H1 (cell line): Measurements from ENCODE around the gene RGS2. TPM values are rescaled to one million over a fixed set of nuclear protein-coding genes. Genes with fewer than 3 reads are reported as not detected.

Experiments used
- CTCF ChIA-PET: fragments of 300-600 bp; sonication (Branson Sonifier 250); formaldehyde crosslinking; loops from one replicate; lab custom pipeline; 2021; ENCODE audit not compliant: partially characterized antibody; lab: Charles Lee
- POLR2A ChIA-PET: fragments of 300-600 bp; sonication (Branson Sonifier 250); formaldehyde crosslinking; loops from one replicate; lab custom pipeline; 2021; ENCODE audit warnings: inconsistent platforms; ENCODE audit not compliant: partially characterized antibody; lab: Charles Lee
- DNase-seq, 2 experiments: peaks; one replicate each; pipeline versions ENCODE4 v3.0.0 to v3.0.0-alpha.2; 2010 to 2022; ENCODE audit warnings: low spot score in 2 of 2, low read depth in 1 of 2, mixed read lengths in 1 of 2
- FAIRE-seq: peaks from 2 replicates; lab custom pipeline; 2011; peaks lifted over from hg19 to GRCh38; lab: Jason Lieb, UNC
- H2AFZ ChIP-seq: 2 replicates; pipeline ENCODE4 v1.8.1; 2012; ENCODE audit warnings: low read length, inconsistent platforms
- H2AK5ac ChIP-seq: 2 replicates; pipeline ENCODE4 v1.6.1; 2013; ENCODE audit warnings: low read depth, low read length
- H2BK120ac ChIP-seq: replicated peaks from 2 replicates; pipeline ENCODE3; 2013; ENCODE audit warnings: low read depth, low read length, inconsistent platforms
- H2BK12ac ChIP-seq: 2 replicates; pipeline ENCODE4 v1.6.1; 2013; ENCODE audit warnings: low read depth, low read length
- H2BK15ac ChIP-seq: 2 replicates; pipeline ENCODE4 v1.6.1; 2013; ENCODE audit warnings: low read length
- H2BK20ac ChIP-seq: 2 replicates; pipeline ENCODE4 v1.6.1; 2013; ENCODE audit warnings: low read length
- H2BK5ac ChIP-seq: 2 replicates; pipeline ENCODE4 v1.6.1; 2013; ENCODE audit warnings: low read depth, low read length
- H3K14ac ChIP-seq: 2 replicates; pipeline ENCODE4 v1.6.1; 2013; ENCODE audit warnings: inconsistent platforms; ENCODE audit not compliant: insufficient read length
- H3K18ac ChIP-seq: 2 replicates; pipeline ENCODE4 v1.6.1; 2013; ENCODE audit warnings: low read length; ENCODE audit errors: extremely low read depth
- H3K23ac ChIP-seq: 2 replicates; pipeline ENCODE4 v1.6.1; 2013; ENCODE audit warnings: inconsistent platforms; ENCODE audit not compliant: insufficient read length
- H3K23me2 ChIP-seq: 2 replicates; pipeline ENCODE4 v1.6.1; 2013; ENCODE audit warnings: low read depth, low read length
- H3K27ac ChIP-seq: 2 replicates; pipeline ENCODE4 v1.6.1; 2011; ENCODE audit warnings: low read depth, low read length, inconsistent platforms
- H3K27me3 ChIP-seq, 4 experiments: replicated peaks in 1 of 4; 1 replicate in 1 of 4; 2 replicates in 3 of 4; pipeline versions ENCODE4 v1.6.1 to v1.8.1; 2011 to 2013; ENCODE audit warnings: low read length in 3 of 4, mild to moderate bottlenecking in 3 of 4, inconsistent platforms in 2 of 4, mixed read lengths in 2 of 4, moderate library complexity in 1 of 4; ENCODE audit not compliant: control insufficient read depth in 3 of 4, insufficient read depth in 3 of 4; ENCODE audit errors: extremely low read depth in 1 of 4
- H3K36me3 ChIP-seq, 4 experiments: 2 replicates each; pipeline versions ENCODE4 v1.6.1 to v1.8.1; 2011 to 2013; ENCODE audit warnings: mild to moderate bottlenecking in 4 of 4, low read length in 3 of 4, moderate library complexity in 2 of 4, control low read depth in 1 of 4, inconsistent platforms in 1 of 4; ENCODE audit not compliant: insufficient read depth in 4 of 4, control insufficient read depth in 2 of 4
- H3K4ac ChIP-seq: replicated peaks from 2 replicates; pipeline ENCODE3; 2013; ENCODE audit warnings: low read length, low read depth, mixed read lengths, inconsistent platforms; ENCODE audit not compliant: insufficient read length
- H3K4me1 ChIP-seq, 4 experiments: replicated peaks in 1 of 4; 1 replicate in 1 of 4; 2 replicates in 3 of 4; pipeline versions ENCODE4 v1.6.1 to v1.8.1; 2011 to 2013; ENCODE audit warnings: low read length in 3 of 4, inconsistent platforms in 2 of 4, mixed read lengths in 1 of 4; ENCODE audit not compliant: insufficient read depth in 4 of 4, control insufficient read depth in 3 of 4
- H3K4me2 ChIP-seq, 2 experiments: 2 replicates each; pipeline versions ENCODE4 v1.6.1 to v1.8.1; 2011 to 2013; ENCODE audit warnings: low read depth in 2 of 2, low read length in 2 of 2, control low read depth in 1 of 2, inconsistent platforms in 1 of 2, mild to moderate bottlenecking in 1 of 2; ENCODE audit not compliant: insufficient read depth in 1 of 2
- H3K4me3 ChIP-seq, 4 experiments: fragments of 200-600, 300-600 bp in 1 of 4; sonication (generic), shearing (Covaris generic), sonication (Bioruptor Twin) in 1 of 4; 2 replicates each; pipeline versions ENCODE4 v1.5.1 to v1.8.1; 2011 to 2016; ENCODE audit warnings: low read length in 4 of 4, low read depth in 3 of 4, control low read depth in 2 of 4, inconsistent platforms in 2 of 4, mild to moderate bottlenecking in 2 of 4, mixed read lengths in 1 of 4, moderate library complexity in 1 of 4; ENCODE audit not compliant: insufficient read depth in 2 of 4; ENCODE audit errors: extremely low read depth in 1 of 4
- H3K56ac ChIP-seq: replicated peaks from 2 replicates; pipeline ENCODE3; 2013; ENCODE audit warnings: low read depth, mild to moderate bottlenecking, mixed read lengths, low read length, inconsistent platforms; ENCODE audit not compliant: insufficient read length
- H3K79me1 ChIP-seq: 2 replicates; pipeline ENCODE4 v1.6.1; 2013; ENCODE audit warnings: low read depth, low read length, control low read depth
- H3K79me2 ChIP-seq, 2 experiments: 2 replicates each; pipeline versions ENCODE4 v1.6.1 to v1.8.1; 2012 to 2013; ENCODE audit warnings: low read length in 2 of 2, mild to moderate bottlenecking in 2 of 2, inconsistent platforms in 1 of 2; ENCODE audit not compliant: insufficient read depth in 2 of 2, control insufficient read depth in 1 of 2
- H3K9ac ChIP-seq, 4 experiments: replicated peaks in 1 of 4; 1 replicate in 1 of 4; 2 replicates in 3 of 4; pipeline versions ENCODE4 v1.6.1 to v1.8.1; 2011 to 2013; ENCODE audit warnings: low read depth in 3 of 4, low read length in 3 of 4, control low read depth in 2 of 4, mild to moderate bottlenecking in 2 of 4, moderate library complexity in 2 of 4, inconsistent platforms in 1 of 4; ENCODE audit errors: extremely low read depth in 1 of 4
- H3K9me3 ChIP-seq, 2 experiments: 2 replicates each; pipeline versions ENCODE4 v1.6.1 to v1.8.1; 2012 to 2013; ENCODE audit warnings: mild to moderate bottlenecking in 2 of 2, moderate library complexity in 2 of 2, control low read depth in 1 of 2, inconsistent platforms in 1 of 2, low read depth in 1 of 2, low read length in 1 of 2, mixed read lengths in 1 of 2; ENCODE audit not compliant: insufficient read depth in 2 of 2
- H4K20me1 ChIP-seq, 2 experiments: replicated peaks in 1 of 2; 2 replicates each; pipeline versions ENCODE3 to v1.8.1; 2011 to 2013; ENCODE audit warnings: inconsistent platforms in 2 of 2, low read length in 2 of 2, mild to moderate bottlenecking in 1 of 2; ENCODE audit not compliant: insufficient read depth in 2 of 2, control insufficient read depth in 1 of 2
- H4K5ac ChIP-seq: 2 replicates; pipeline ENCODE4 v1.6.1; 2013; ENCODE audit warnings: low read length, low read depth, mixed read lengths, inconsistent platforms; ENCODE audit not compliant: insufficient read length
- H4K8ac ChIP-seq: 2 replicates; pipeline ENCODE4 v1.8.0; 2013; ENCODE audit warnings: mild to moderate bottlenecking, moderate library complexity, low read length, inconsistent platforms; ENCODE audit not compliant: insufficient read depth; ENCODE audit errors: extremely low read depth
- H4K91ac ChIP-seq: replicated peaks from 2 replicates; pipeline ENCODE3; 2013; ENCODE audit warnings: low read length, mixed read lengths, inconsistent platforms; ENCODE audit not compliant: insufficient read length
- CEBPB ChIP-seq: IDR thresholded peaks from 2 replicates; pipeline ENCODE4 v1.6.1; 2012; ENCODE audit warnings: low read depth, low read length
- GABPA ChIP-seq: IDR thresholded peaks from 2 replicates; pipeline ENCODE4 v1.6.1; 2011; ENCODE audit warnings: mild to moderate bottlenecking, low read length, moderate library complexity, borderline replicate concordance; ENCODE audit not compliant: insufficient read depth
- HDAC6 ChIP-seq: IDR thresholded peaks from one replicate; pipeline ENCODE4 v1.7.1; 2012; ENCODE audit warnings: low read depth, mild to moderate bottlenecking, inconsistent platforms, low read length, moderate library complexity
- KDM4A ChIP-seq: IDR thresholded peaks from one replicate; pipeline ENCODE4 v1.7.1; 2012; ENCODE audit warnings: low read depth, mild to moderate bottlenecking, moderate library complexity, low read length, inconsistent platforms; ENCODE audit not compliant: severe bottlenecking
- NANOG ChIP-seq: IDR thresholded peaks from 2 replicates; pipeline ENCODE4 v1.6.1; 2011; ENCODE audit warnings: low read length, low read depth, mild to moderate bottlenecking, inconsistent platforms; ENCODE audit not compliant: insufficient read depth, poor library complexity, severe bottlenecking
- POU5F1 ChIP-seq: IDR thresholded peaks from 2 replicates; pipeline ENCODE4 v1.6.1; 2011; ENCODE audit warnings: low read depth, mild to moderate bottlenecking, low read length, moderate library complexity
- RNF2 ChIP-seq: fragments of 200-900, 300-1000 bp; sonication (generic); IDR thresholded peaks from 2 replicates; pipeline ENCODE4 v1.7.1; 2016; ENCODE audit warnings: borderline replicate concordance, low read depth, mild to moderate bottlenecking, antibody characterized with exemption, low read length; ENCODE audit not compliant: poor library complexity, severe bottlenecking; ENCODE audit errors: missing control alignments
- SIN3A ChIP-seq, 2 experiments: IDR thresholded peaks in 1 of 2; conservative IDR thresholded peaks in 1 of 2; 2 replicates each; pipeline ENCODE4 v1.6.1; 2011 to 2012; ENCODE audit warnings: low read length in 2 of 2, improper control_type of control experiment in 1 of 2, low read depth in 1 of 2, mild to moderate bottlenecking in 1 of 2
- SIX5 ChIP-seq: IDR thresholded peaks from 2 replicates; pipeline ENCODE4 v1.6.1; 2011; ENCODE audit warnings: mild to moderate bottlenecking, low read depth, low read length
- SP2 ChIP-seq: IDR thresholded peaks from 2 replicates; pipeline ENCODE4 v1.6.1; 2012; ENCODE audit warnings: mild to moderate bottlenecking, low read length, inconsistent platforms
- TBP ChIP-seq: IDR thresholded peaks from 2 replicates; pipeline ENCODE4 v1.6.1; 2011; ENCODE audit warnings: low read depth, low read length, improper control_type of control experiment
- TEAD4 ChIP-seq: IDR thresholded peaks from 2 replicates; pipeline ENCODE4 v1.6.1; 2012; ENCODE audit warnings: low read depth, low read length, inconsistent platforms, mixed read lengths
- WGBS, 2 experiments: shearing (Covaris generic) in 1 of 2; methylation state at CpG; one replicate each; pipeline versions ENCODE4 v1.1.6 to v1.1.7; 2013 to 2015; ENCODE audit warnings: low lambda C conversion rate in 2 of 2, mixed read lengths in 2 of 2, inconsistent platforms in 1 of 2, low coverage in 1 of 2, missing lambda C conversion rate in 1 of 2; ENCODE audit not compliant: insufficient replicate concordance in 2 of 2, insufficient coverage in 1 of 2, insufficient read length in 1 of 2; ENCODE audit errors: extremely low coverage in 1 of 2, missing lambda C conversion rate in 1 of 2; 5-methylcytosine and 5-hydroxymethylcytosine counted together
- polyA plus RNA-seq, 7 experiments: library from polyadenylated mRNA; depleted of rRNA in 3 of 7; stranded (reverse) in 5 of 7; unstranded in 2 of 7; fragments of >200 nt in 5 of 7; fragments of 200-250 nt in 2 of 7; gene quantifications; 1 replicate in 5 of 7; 2 replicates in 1 of 7; 4 replicates in 1 of 7; pipeline versions ENCODE4 v1.2.1 to v1.2.3, GENCODE V29; 2011 to 2013; ENCODE audit warnings: missing spikeins in 2 of 7, mixed read lengths in 2 of 7
- total RNA-seq: library from RNA; stranded (reverse); fragmentation: NEBNext Ultra II Directional; extraction: Animal tissue kit (Norgen Biotek cat#: 25700); gene quantifications from 2 replicates; pipeline ENCODE4 v1.2.1, GENCODE V29; 2021
- TF ChIP-seq, protein P1 (sequence below): IDR thresholded peaks from 2 replicates; pipeline ENCODE4 v1.6.1; 2012; ENCODE audit warnings: inconsistent platforms

The RGS2 gene
- total and polyA plus RNA-seq, 2 of the 8 experiments (the other 6 are each of a cell fraction or from before 2014, with no cell fraction given): 9.1 to 17.0 TPM

DNA sequence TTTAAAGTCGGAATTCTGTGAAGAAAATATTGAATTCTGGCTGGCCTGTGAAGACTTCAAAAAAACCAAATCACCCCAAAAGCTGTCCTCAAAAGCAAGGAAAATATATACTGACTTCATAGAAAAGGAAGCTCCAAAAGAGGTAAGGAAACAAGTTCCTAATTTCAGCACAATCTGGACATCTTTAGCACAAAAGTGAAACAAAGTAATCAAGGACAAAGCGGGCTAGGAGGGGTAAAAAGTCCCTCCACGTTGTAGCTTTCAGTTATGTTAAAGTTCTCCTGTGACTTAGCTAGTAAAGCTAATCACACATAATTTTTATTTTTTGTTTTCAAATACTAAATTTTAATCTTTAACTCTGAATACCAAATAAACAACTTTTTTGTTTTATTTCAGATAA is 2.2 kb downstream of the RGS2 start:
- Histone ChIP-seq H2BK15ac (no peak overlapping the region), H2BK12ac (no peak overlapping the region), H3K27ac (no peak overlapping the region), H3K79me2 (no peaks in the 10 kb centered on the region), H2BK5ac (no peak overlapping the region), H3K4ac (no peak overlapping the region), H3K18ac (no peak overlapping the region), H3K4me2 (no peak overlapping the region; a peak in 1 of 4 replicates), H2BK20ac (no peak overlapping the region), H3K9me3 (no peaks in the 10 kb centered on the region), H4K20me1 (no peaks in the 10 kb centered on the region), H3K79me1 (no peaks in the 10 kb centered on the region), H3K36me3 (peaks cover 2 to 22% (median 6%) of the 10 kb centered on the region in 4 experiments; a peak in 6 of 8 replicates), H3K14ac (no peak overlapping the region), H2BK120ac (no peak overlapping the region), H3K4me3 (no peak overlapping the region), H4K91ac (no peak overlapping the region), H3K9ac (no peak overlapping the region), H2AFZ (no peak overlapping the region), H3K27me3 (no peaks in the 10 kb centered on the region; a peak in 3 of 7 replicates), H2AK5ac (no peak overlapping the region), H4K8ac (no peak overlapping the region), H3K56ac (no peak overlapping the region), H3K23me2 (peaks cover 12% of the 10 kb centered on the region; the same call in 1 of the 2 replicates), H3K23ac (no peak overlapping the region), H4K5ac (no peak overlapping the region), H3K4me1 (peaks cover 0 to 7% (median 3%) of the 10 kb centered on the region in 4 experiments; a peak in 3 of 7 replicates)
- ChIA-PET POLR2A (no interaction called here), CTCF (interaction anchor here (3.9 kb wide), 1 partner anchor 209 kb away, joined by 14 read pairs; no protein-coding TSS in a partner anchor)
- FAIRE-seq (no peak), DNase-seq (no peak)
- 89% methylated on average over 3 of the region's 3 CpGs; no CpG with 5 or more reads in 1 of the 2 experiments for WGBS, 2 experiments
- no peak for TF ChIP-seq SIX5
- no peak for TF ChIP-seq CEBPB
- TF ChIP-seq, protein P1, sequence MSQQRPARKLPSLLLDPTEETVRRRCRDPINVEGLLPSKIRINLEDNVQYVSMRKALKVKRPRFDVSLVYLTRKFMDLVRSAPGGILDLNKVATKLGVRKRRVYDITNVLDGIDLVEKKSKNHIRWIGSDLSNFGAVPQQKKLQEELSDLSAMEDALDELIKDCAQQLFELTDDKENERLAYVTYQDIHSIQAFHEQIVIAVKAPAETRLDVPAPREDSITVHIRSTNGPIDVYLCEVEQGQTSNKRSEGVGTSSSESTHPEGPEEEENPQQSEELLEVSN: no peak
- no peak for TF ChIP-seq RNF2
- TF ChIP-seq HDAC6: no peak
- TF ChIP-seq KDM4A: no peak
- no peak for TF ChIP-seq POU5F1
- TF ChIP-seq TEAD4: no peak
- TF ChIP-seq NANOG: no peak
- TF ChIP-seq SIN3A (conservative IDR thresholded peaks at IDR 0.05 in 1 of 2, IDR thresholded peaks at IDR 0.05 in 1 of 2; ENCODE audit: low read depth in 1 of 2, low read length in 2 of 2): no peak
- TF ChIP-seq GABPA: no peak
- no peak for TF ChIP-seq SP2
- no peak for TF ChIP-seq TBP
